GM12872 (cell line): ENCODE results near the gene BEGAIN.

Experiments used
- TF ChIP-seq, protein P1 (sequence below): IDR thresholded peaks from 3 replicates; pipeline ENCODE4 v1.5.1; 2011; ENCODE audit warnings: low read depth, mild to moderate bottlenecking, low read length, moderate library complexity; ENCODE audit not compliant: insufficient read depth

Gene BEGAIN

DNA sequence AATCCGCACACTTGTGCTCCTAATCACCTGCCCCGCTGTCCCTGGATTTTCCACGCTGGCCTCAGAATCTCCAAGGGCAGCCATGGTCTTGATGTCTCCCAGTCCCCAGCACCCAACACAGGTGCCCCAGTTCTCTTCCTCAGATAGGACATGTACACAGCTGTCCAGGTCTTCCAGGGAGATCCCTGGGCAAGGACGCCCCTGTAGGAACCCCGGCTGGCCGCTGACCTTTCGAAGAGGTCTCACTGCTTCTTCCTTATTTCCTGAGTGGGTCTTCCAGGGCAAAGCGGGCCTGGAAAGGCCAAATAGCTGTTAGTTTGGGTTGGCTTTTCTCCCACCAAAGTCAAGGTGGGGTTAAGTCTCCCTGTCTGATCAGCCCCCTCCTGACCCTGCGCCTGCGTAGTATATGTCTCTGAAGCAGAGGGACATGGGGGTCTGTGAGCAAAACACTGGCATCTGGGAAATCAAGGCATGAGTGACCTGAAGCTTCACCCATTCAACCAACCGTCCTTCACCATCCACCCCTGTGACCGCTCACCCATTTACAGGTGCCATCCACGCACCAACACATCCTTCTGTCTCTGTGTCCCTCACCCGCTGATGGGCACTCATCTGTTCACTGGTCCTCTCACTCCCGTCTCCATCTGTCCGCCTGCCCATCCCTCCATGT is 4.6 kb downstream of the BEGAIN start:
- TF ChIP-seq, protein P1, sequence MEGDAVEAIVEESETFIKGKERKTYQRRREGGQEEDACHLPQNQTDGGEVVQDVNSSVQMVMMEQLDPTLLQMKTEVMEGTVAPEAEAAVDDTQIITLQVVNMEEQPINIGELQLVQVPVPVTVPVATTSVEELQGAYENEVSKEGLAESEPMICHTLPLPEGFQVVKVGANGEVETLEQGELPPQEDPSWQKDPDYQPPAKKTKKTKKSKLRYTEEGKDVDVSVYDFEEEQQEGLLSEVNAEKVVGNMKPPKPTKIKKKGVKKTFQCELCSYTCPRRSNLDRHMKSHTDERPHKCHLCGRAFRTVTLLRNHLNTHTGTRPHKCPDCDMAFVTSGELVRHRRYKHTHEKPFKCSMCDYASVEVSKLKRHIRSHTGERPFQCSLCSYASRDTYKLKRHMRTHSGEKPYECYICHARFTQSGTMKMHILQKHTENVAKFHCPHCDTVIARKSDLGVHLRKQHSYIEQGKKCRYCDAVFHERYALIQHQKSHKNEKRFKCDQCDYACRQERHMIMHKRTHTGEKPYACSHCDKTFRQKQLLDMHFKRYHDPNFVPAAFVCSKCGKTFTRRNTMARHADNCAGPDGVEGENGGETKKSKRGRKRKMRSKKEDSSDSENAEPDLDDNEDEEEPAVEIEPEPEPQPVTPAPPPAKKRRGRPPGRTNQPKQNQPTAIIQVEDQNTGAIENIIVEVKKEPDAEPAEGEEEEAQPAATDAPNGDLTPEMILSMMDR = no peak

DNA sequence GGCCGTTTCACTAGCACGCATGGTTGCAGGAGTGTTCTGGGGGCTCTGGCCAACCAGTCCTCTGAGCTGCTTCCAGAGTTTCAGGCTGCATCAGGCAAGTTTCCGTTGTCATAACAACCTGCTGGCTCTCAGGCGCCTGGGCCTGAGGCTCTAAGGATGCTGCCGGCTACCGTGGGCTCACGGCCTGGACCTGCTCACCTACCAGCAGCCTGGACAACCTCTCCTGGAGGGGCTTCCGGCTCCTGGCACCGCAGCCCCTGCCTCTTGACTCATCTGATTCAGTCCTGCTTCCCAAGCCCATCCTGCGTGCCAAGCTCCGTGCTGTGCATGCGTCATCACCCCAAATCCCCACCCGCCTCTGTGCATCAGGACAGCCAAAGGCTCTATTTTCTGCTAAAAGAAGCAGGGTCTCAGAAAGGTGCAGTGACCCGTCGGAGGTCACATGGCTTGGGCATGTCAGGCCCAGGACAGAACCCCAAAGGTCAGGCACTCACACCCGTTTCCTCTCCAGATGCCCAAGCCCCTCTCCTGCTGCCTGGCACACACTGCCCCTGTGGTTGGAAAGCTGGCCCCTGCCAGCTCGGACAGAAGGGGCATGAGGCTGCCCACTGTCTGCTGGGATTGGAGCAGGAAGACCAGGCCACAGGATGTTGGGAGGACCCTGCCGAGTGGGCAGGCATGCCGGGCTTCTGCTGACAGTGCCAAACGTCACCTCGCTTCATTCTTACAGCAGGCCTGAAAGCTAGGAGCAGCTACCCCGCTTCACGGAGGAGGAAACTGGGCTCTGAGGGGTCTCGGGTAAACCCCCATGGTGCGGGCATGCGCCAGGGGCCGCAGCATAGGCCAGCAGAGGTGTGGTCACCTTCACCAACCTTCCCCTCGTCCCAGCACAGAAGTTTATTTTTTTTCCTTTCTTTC is 5.7 kb downstream of the BEGAIN start:
- TF ChIP-seq, protein P1 = no peak

DNA sequence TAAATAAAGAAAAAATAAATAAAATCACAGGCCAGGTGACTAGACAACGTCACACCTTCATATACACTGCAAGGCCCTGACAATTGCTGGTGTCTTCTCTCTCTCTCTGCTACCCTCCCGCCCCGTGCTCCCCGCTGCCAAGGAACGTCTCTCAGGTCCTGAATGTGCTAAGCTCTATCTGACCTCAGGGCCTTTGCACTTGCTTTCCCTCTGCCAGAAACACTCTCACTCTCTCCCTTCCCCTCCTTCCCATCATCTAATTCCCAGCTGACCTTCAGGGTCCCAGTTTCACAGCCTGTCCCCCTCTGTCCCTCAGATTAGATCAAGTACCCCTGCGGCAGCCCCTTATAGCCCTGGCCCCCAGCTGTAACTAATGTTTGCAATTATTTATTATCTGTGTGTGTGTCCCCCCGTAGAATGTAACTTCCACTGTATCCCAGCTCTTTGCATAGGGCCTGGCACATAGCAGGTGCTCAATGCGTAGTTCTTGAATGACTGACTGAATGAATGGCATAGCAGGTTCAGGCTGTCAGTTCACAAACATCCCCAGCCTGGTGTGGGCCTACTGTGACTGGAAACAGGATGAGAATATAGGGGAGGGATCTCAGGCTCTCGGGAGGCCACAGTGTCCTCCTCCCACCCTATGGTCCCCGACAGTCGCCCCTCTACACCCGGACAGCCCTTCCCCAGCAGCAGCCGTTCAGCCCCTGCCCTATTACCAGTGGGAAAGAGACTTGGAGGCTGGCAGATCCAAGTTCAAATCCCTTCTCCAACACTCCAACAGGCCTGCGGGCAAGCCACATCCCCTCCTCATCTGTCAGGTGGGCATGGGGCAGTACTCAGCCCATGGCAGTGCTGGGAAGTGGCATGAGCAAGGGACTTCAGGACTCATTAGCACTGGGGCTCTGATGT is 6.6 kb downstream of the BEGAIN start:
- TF ChIP-seq, protein P1 = no peak

DNA sequence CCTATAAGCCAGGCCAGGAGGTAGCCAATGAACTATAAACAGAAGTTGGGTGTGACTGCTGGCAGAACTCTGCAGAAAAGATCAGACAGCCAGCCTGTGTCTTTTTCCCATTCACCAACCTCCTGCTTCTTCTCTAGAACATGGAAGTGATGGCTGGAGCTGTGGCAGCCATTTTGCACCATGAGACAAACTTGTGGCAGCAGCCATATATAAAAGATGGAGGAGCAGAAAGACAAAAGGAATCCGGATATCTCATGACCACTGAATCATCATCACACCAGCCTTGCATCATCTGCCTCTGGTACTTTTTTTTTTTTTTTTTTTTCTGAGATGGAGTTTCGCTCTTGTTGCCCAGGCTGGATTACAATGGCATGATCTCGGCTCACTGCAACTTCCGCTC is 8.7 kb downstream of the BEGAIN start:
- TF ChIP-seq, protein P1 = no peak

DNA sequence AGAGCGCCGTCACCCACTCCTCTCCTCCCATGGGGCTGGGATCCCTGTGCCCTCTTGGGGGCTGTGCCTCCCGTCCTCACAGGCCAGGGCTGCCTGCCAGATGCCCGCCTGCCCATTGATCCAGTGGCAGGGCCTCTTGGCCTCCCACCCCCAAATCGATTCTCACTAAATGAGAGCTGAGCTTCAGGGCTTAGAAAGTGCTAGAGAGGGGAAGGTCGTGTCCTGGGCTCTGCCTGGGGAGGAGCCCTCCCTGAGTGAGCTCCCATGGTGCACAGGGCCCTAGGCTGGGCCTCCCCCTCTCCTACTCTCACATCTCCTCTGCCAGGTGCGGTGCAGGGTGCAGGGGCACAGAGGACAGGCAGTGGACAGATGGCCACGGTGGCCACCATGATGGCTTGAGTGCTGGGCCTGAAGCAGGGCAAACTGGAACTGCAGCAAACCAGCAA is 9.2 kb downstream of the BEGAIN start:
- TF ChIP-seq, protein P1 = no peak

DNA sequence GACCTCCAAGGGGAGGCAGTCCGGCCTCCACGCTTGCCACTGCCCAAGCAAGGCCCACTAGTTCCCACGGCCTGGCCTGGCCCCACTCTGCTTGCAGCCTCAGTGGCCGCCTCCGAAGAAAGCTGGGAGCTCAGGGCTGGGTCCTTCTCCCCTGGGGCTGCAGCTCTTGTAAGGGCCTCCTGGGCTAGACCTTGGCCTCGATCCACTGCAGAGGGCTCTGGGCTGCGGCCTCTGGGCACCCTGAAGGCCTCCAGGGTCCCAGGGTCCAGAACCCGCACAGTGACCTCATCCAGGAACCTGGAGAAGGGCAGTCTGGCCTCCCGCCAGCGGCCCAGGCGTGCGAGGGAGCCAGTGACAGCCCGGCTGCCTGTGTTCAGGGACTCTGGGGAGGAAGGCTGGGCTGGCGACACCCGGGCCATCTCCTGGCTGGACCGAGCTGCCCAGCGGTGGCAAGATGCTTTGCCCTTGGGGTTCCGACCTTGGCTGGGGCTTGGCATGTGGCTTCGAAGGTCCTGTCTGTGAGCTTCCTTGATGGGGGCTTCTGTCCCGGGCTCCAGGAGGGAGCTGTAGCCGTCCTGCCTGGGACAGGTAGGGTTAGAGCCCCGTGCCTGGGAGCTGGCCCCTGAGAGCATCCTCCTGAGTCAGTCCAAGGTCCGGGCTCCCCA is 9.8 kb downstream of the BEGAIN start:
- TF ChIP-seq, protein P1 = no peak
